GM21381 (cell line): ENCODE measurements around the gene COL20A1.

ENCODE experiments used
- ATAC-seq: cut with Tn5 transposase; IDR thresholded peaks from one replicate; pipeline ENCODE4 v1.9.1; 2021; ENCODE audit warnings: mild to moderate bottlenecking, moderate library complexity; ENCODE audit not compliant: unreplicated experiment

The COL20A1 gene

GRCh38 chr20:63276956-63277355 is 16.0 kb upstream of the COL20A1 start:
- ATAC-seq, result no peak

GRCh38 chr20:63277466-63278272 is 15.3 kb upstream of the COL20A1 start:
- no peak for ATAC-seq

- ATAC-seq, result no peak
Observed at GRCh38 chr20:63278661-63279060, 14.3 kb upstream of the COL20A1 start.

- ATAC-seq, result no peak
Observed at GRCh38 chr20:63279931-63280330, 13.1 kb upstream of the COL20A1 start.

GRCh38 chr20:63280371-63280770 is 12.6 kb upstream of the COL20A1 start:
- ATAC-seq, result no peak

GRCh38 chr20:63280929-63281545 is 11.9 kb upstream of the COL20A1 start:
- no peak for ATAC-seq

- ATAC-seq, result no peak
Observed at GRCh38 chr20:63281742-63282665, 11.0 kb upstream of the COL20A1 start.

- ATAC-seq, result no peak
Observed at GRCh38 chr20:63282946-63283345, 10.0 kb upstream of the COL20A1 start.

GRCh38 chr20:63283397-63284082 is 9.4 kb upstream of the COL20A1 start:
- ATAC-seq, result no peak

- no peak for ATAC-seq
Observed at GRCh38 chr20:63284083-63284440, 8.9 kb upstream of the COL20A1 start.

GRCh38 chr20:63284544-63284949 is 8.4 kb upstream of the COL20A1 start:
- no peak for ATAC-seq

GRCh38 chr20:63284981-63285524 is 7.9 kb upstream of the COL20A1 start:
- ATAC-seq, result no peak

- ATAC-seq, result no peak
Observed at GRCh38 chr20:63285636-63286615, 7.1 kb upstream of the COL20A1 start.

GRCh38 chr20:63286781-63287696 is 5.9 kb upstream of the COL20A1 start:
- no peak for ATAC-seq

- no peak for ATAC-seq
Observed at GRCh38 chr20:63287697-63288580, 5.0 kb upstream of the COL20A1 start.

- ATAC-seq, result no peak
Observed at GRCh38 chr20:63288581-63289251, 4.3 kb upstream of the COL20A1 start.
